Stimulated activated naive B cell treated with anti-CD40 and anti-IgM and Interleukin-4, amounts not matched to agents 10 μg/mL and 1 μg/mL and 100 μg/mL, for 72 hours (primary cell): ENCODE measurements around the gene DHX35.

Experiments
- ATAC-seq, 2 donors: fragments of 150-1000 bp; cut with Tn5 transposase; replicated peaks; 2 replicates each; pipeline ENCODE4 v1.10.0; 2021; ENCODE audit warnings: moderate library complexity in 1 of 2
- DNase-seq: peaks from one replicate; pipeline ENCODE4 v3.0.0; 2021
- H3K27ac Mint-ChIP-seq: one replicate; pipeline ENCODE4 v1.8.0; 2022; ENCODE audit warnings: mild to moderate bottlenecking, mixed read lengths
- H3K27me3 Mint-ChIP-seq, 2 donors: one replicate each; pipeline ENCODE4 v1.8.0; 2022; ENCODE audit warnings: mixed read lengths in 2 of 2
- H3K36me3 Mint-ChIP-seq, 2 donors: one replicate each; pipeline ENCODE4 v1.8.0; 2022; ENCODE audit warnings: mixed read lengths in 2 of 2, mild to moderate bottlenecking in 1 of 2
- H3K4me1 Mint-ChIP-seq, 2 donors: one replicate each; pipeline ENCODE4 v1.8.0; 2022; ENCODE audit warnings: mixed read lengths in 2 of 2, mild to moderate bottlenecking in 1 of 2
- H3K4me3 Mint-ChIP-seq, 2 donors: one replicate each; pipeline ENCODE4 v1.8.0; 2022; ENCODE audit warnings: mild to moderate bottlenecking in 2 of 2, mixed read lengths in 2 of 2, moderate library complexity in 1 of 2
- H3K9me3 Mint-ChIP-seq, 2 donors: one replicate each; pipeline ENCODE4 v1.8.0; 2022; ENCODE audit warnings: mixed read lengths in 2 of 2, mild to moderate bottlenecking in 1 of 2

The DHX35 gene

GRCh38 chr20:38962044-38962927, at the start of gene DHX35:
Gene DHX35 (plus strand): TSS chr20:38962344. CDS start chr20:38962368, 24 bp downstream.
- H3K36me3 Mint-ChIP-seq: peaks cover 5 to 20% of the 10 kb centered on the region in 2 donors
- H3K4me3 Mint-ChIP-seq: peak within 1 kb of the TSS; percentile 90 to 95
- ATAC-seq (peak; percentile 93 to 96), DNase-seq (peak; percentile 98)
- H3K4me1 Mint-ChIP-seq: peaks cover 17% of the 10 kb centered on the region in 2 donors
- peak within 1 kb of the TSS; percentile 98 for H3K27ac Mint-ChIP-seq
- H3K9me3 Mint-ChIP-seq: no peaks in the 10 kb centered on the region
- no peaks in the 10 kb centered on the region for H3K27me3 Mint-ChIP-seq

- H3K4me3 Mint-ChIP-seq: no peak overlapping the region
- H3K27ac Mint-ChIP-seq: peak overlapping the region; percentile 42
- ATAC-seq (no peak), DNase-seq (no peak)
- H3K27me3 Mint-ChIP-seq: no peaks in the 10 kb centered on the region
- H3K9me3 Mint-ChIP-seq: no peaks in the 10 kb centered on the region
- peaks cover 24 to 34% of the 10 kb centered on the region in 2 donors for H3K36me3 Mint-ChIP-seq
- no peaks in the 10 kb centered on the region for H3K4me1 Mint-ChIP-seq
Measured at GRCh38 chr20:38915355-38915754, 46.8 kb upstream of the DHX35 start.

GRCh38 chr20:38917657-38918056, 44.5 kb upstream of the DHX35 start:
- Mint-ChIP-seq H3K4me1 (no peaks in the 10 kb centered on the region), H3K27me3 (no peaks in the 10 kb centered on the region), H3K4me3 (no peak overlapping the region), H3K9me3 (no peaks in the 10 kb centered on the region), H3K27ac (no peak overlapping the region), H3K36me3 (peaks cover 20 to 38% of the 10 kb centered on the region in 2 donors)
- no peak for DNase-seq
- ATAC-seq: no peak

- Mint-ChIP-seq H3K9me3 (no peaks in the 10 kb centered on the region), H3K36me3 (peaks cover 20 to 38% of the 10 kb centered on the region in 2 donors), H3K4me3 (no peak overlapping the region), H3K27me3 (no peaks in the 10 kb centered on the region), H3K27ac (no peak overlapping the region), H3K4me1 (no peaks in the 10 kb centered on the region)
- DNase-seq: no peak
- no peak for ATAC-seq
Measured at GRCh38 chr20:38918172-38918571, 44.0 kb upstream of the DHX35 start.

- no peak for DNase-seq
- no peaks in the 10 kb centered on the region for H3K27me3 Mint-ChIP-seq
- no peak overlapping the region for H3K27ac Mint-ChIP-seq
- H3K4me1 Mint-ChIP-seq: peaks cover 0 to 4% of the 10 kb centered on the region in 2 donors
- no peaks in the 10 kb centered on the region for H3K9me3 Mint-ChIP-seq
- H3K36me3 Mint-ChIP-seq: peaks cover 18 to 35% of the 10 kb centered on the region in 2 donors
- H3K4me3 Mint-ChIP-seq: no peak overlapping the region
- ATAC-seq: no peak
Measured at GRCh38 chr20:38919683-38920082, 42.5 kb upstream of the DHX35 start.

- Mint-ChIP-seq H3K9me3 (no peaks in the 10 kb centered on the region), H3K27ac (peak overlapping the region; percentile 51), H3K27me3 (no peaks in the 10 kb centered on the region), H3K4me1 (peaks cover 4 to 9% of the 10 kb centered on the region in 2 donors), H3K4me3 (no peak overlapping the region), H3K36me3 (peaks cover 23 to 34% of the 10 kb centered on the region in 2 donors)
- ATAC-seq: no peak
- DNase-seq: no peak
Measured at GRCh38 chr20:38920411-38920810, 41.7 kb upstream of the DHX35 start.

- ATAC-seq (no peak), DNase-seq (no peak)
- Mint-ChIP-seq H3K27me3 (no peaks in the 10 kb centered on the region), H3K4me3 (no peak overlapping the region), H3K4me1 (peaks cover 8 to 14% of the 10 kb centered on the region in 2 donors), H3K36me3 (peaks cover 23 to 31% of the 10 kb centered on the region in 2 donors), H3K9me3 (no peaks in the 10 kb centered on the region), H3K27ac (peak overlapping the region; percentile 20)
Measured at GRCh38 chr20:38920851-38921250, 41.3 kb upstream of the DHX35 start.

- peak overlapping the region in 1 of 2 donors; percentile 75 for H3K4me3 Mint-ChIP-seq
- H3K9me3 Mint-ChIP-seq: no peaks in the 10 kb centered on the region
- peaks cover 9 to 18% of the 10 kb centered on the region in 2 donors for H3K36me3 Mint-ChIP-seq
- ATAC-seq (no peak), DNase-seq (no peak)
- H3K4me1 Mint-ChIP-seq: peaks cover 8 to 24% of the 10 kb centered on the region in 2 donors
- H3K27me3 Mint-ChIP-seq: peaks cover 6 to 10% of the 10 kb centered on the region in 2 donors
- H3K27ac Mint-ChIP-seq: peak overlapping the region; percentile 3
Measured at GRCh38 chr20:38924718-38925117, 37.4 kb upstream of the DHX35 start.

- ATAC-seq (peak; percentile 95 to 97), DNase-seq (peak; percentile 92)
- H3K9me3 Mint-ChIP-seq: no peaks in the 10 kb centered on the region
- H3K4me3 Mint-ChIP-seq: peak within 1 kb of the TSS; percentile 75 to 86
- H3K4me1 Mint-ChIP-seq: peaks cover 8 to 24% of the 10 kb centered on the region in 2 donors
- peak within 1 kb of the TSS; percentile 75 for H3K27ac Mint-ChIP-seq
- peaks cover 6 to 10% of the 10 kb centered on the region in 2 donors for H3K27me3 Mint-ChIP-seq
- peaks cover 9 to 15% of the 10 kb centered on the region in 2 donors for H3K36me3 Mint-ChIP-seq
Measured at GRCh38 chr20:38926142-38926933, 35.8 kb upstream of the DHX35 start, which contains the start of gene FAM83D. Gene FAM83D (plus strand): TSS chr20:38926417. CDS start chr20:38926443, 26 bp downstream.

- Mint-ChIP-seq H3K4me3 (peak overlapping the region; percentile 75 to 86), H3K4me1 (peaks cover 8 to 24% of the 10 kb centered on the region in 2 donors), H3K27ac (peak overlapping the region; percentile 42), H3K9me3 (no peaks in the 10 kb centered on the region), H3K36me3 (peaks cover 9 to 14% of the 10 kb centered on the region in 2 donors), H3K27me3 (peaks cover 6 to 10% of the 10 kb centered on the region in 2 donors)
- DNase-seq (no peak), ATAC-seq (no peak)
Measured at GRCh38 chr20:38926934-38927616, 35.1 kb upstream of the DHX35 start.

GRCh38 chr20:38927902-38928578, 34.1 kb upstream of the DHX35 start:
- Mint-ChIP-seq H3K4me1 (peaks cover 8 to 24% of the 10 kb centered on the region in 2 donors), H3K27me3 (peaks cover 6 to 10% of the 10 kb centered on the region in 2 donors), H3K9me3 (no peaks in the 10 kb centered on the region), H3K27ac (no peak overlapping the region), H3K36me3 (peaks cover 9 to 10% of the 10 kb centered on the region in 2 donors), H3K4me3 (peak overlapping the region; percentile 39 to 75)
- DNase-seq (no peak), ATAC-seq (no peak)

- no peak overlapping the region for H3K4me3 Mint-ChIP-seq
- peaks cover 4 to 16% of the 10 kb centered on the region in 2 donors for H3K4me1 Mint-ChIP-seq
- H3K27ac Mint-ChIP-seq: no peak overlapping the region
- ATAC-seq (no peak), DNase-seq (no peak)
- H3K36me3 Mint-ChIP-seq: peaks cover 0 to 1% of the 10 kb centered on the region in 2 donors
- no peaks in the 10 kb centered on the region for H3K9me3 Mint-ChIP-seq
- peaks cover 6 to 10% of the 10 kb centered on the region in 2 donors for H3K27me3 Mint-ChIP-seq
Measured at GRCh38 chr20:38930242-38930569, 31.9 kb upstream of the DHX35 start.

- Mint-ChIP-seq H3K4me3 (no peak overlapping the region), H3K4me1 (peaks cover 0 to 2% of the 10 kb centered on the region in 2 donors), H3K9me3 (no peaks in the 10 kb centered on the region), H3K27ac (no peak overlapping the region), H3K36me3 (peaks cover 0 to 1% of the 10 kb centered on the region in 2 donors), H3K27me3 (peaks cover 6 to 10% of the 10 kb centered on the region in 2 donors)
- ATAC-seq: no peak
- DNase-seq: no peak
Measured at GRCh38 chr20:38931984-38932383, 30.2 kb upstream of the DHX35 start.
